ENCODE results near the gene ARID4B.

ARID4B gene

DNA sequence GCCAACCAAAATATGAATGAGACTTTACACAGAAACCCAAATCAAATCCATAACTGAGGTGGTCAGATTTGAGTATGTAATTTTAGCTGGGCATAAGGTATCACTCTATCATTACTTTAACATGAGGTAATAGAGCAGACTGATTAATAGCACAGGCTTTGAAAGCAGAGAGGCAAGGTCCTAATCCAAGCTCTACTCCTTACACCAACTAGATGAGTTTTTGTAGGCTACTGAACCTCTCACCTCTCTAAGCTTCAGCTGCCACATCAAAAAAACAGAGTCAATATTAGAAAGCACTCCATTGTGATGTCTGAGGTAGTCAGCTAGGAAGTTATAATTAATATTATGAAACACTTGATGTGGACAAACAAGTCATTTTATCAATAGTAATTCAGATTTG lies 63.7 kb downstream of the ARID4B start:
- Histone ChIP-seq H3K9ac (ENCODE audit: low read length) (no peak overlapping the region), H3K9me2 (ENCODE audit: low read depth, low read length) (no peaks in the 10 kb centered on the region), H3K27me3 (ENCODE audit: insufficient read depth, low read length) (no peaks in the 10 kb centered on the region), H3K4me3 (ENCODE audit: low read depth, low read length, poor library complexity, severe bottlenecking) (no peak overlapping the region), H2AFZ (ENCODE audit: low read length) (no peak overlapping the region), H3F3A (ENCODE audit: insufficient read depth, low read length) (no peaks in the 10 kb centered on the region; the same call in 1 of the 2 replicates), H4K20me1 (ENCODE audit: insufficient read depth, low read length) (no peaks in the 10 kb centered on the region), H3K4me2 (ENCODE audit: low read length) (no peak overlapping the region), H3K9me3 (ENCODE audit: low read length) (no peaks in the 10 kb centered on the region), H3K36me3 (ENCODE audit: insufficient read depth, low read length) (peaks cover 9% of the 10 kb centered on the region; the same call in 1 of the 2 replicates), H3K79me2 (ENCODE audit: insufficient read depth, low read length) (peaks cover 88% of the 10 kb centered on the region), H3K27ac (ENCODE audit: low read depth, low read length, poor library complexity, severe bottlenecking) (no peak overlapping the region), H3K4me1 (ENCODE audit: insufficient read depth, low read length, severe bottlenecking) (peaks cover 9% of the 10 kb centered on the region)
- TF ChIP-seq, protein P1, sequence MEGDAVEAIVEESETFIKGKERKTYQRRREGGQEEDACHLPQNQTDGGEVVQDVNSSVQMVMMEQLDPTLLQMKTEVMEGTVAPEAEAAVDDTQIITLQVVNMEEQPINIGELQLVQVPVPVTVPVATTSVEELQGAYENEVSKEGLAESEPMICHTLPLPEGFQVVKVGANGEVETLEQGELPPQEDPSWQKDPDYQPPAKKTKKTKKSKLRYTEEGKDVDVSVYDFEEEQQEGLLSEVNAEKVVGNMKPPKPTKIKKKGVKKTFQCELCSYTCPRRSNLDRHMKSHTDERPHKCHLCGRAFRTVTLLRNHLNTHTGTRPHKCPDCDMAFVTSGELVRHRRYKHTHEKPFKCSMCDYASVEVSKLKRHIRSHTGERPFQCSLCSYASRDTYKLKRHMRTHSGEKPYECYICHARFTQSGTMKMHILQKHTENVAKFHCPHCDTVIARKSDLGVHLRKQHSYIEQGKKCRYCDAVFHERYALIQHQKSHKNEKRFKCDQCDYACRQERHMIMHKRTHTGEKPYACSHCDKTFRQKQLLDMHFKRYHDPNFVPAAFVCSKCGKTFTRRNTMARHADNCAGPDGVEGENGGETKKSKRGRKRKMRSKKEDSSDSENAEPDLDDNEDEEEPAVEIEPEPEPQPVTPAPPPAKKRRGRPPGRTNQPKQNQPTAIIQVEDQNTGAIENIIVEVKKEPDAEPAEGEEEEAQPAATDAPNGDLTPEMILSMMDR (IDR thresholded peaks at IDR 0.05; ENCODE audit: low read length) = no peak
- no peak for TF ChIP-seq EZH2 (IDR thresholded peaks at IDR 0.05; ENCODE audit: borderline replicate concordance, low read length)

DNA sequence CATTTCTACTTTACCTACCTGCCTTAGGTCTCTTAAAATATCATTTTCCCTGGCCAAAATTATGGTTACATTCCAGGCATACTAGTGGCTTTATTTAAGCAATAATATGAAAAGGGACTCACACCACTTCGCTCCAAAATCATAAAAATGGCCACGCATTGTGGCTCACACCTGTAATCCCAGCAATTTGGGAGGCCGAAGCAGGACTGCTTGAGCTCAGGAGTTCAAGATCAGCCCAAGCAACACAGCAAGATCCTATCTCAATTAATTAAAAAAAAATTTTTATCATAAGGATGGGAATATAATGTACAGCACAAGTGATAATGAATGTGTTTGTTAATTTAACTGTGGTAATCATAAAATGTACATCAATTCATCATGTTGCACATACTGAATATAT lies 65.4 kb downstream of the ARID4B start:
- no peaks in the 10 kb centered on the region for H3F3A ChIP-seq (ENCODE audit: insufficient read depth, low read length)
- no peak overlapping the region for H3K4me3 ChIP-seq (ENCODE audit: low read depth, low read length, poor library complexity, severe bottlenecking)
- H2AFZ ChIP-seq (ENCODE audit: low read length) = no peak overlapping the region
- no peaks in the 10 kb centered on the region for H3K9me2 ChIP-seq (ENCODE audit: low read depth, low read length)
- peaks cover 71% of the 10 kb centered on the region for H3K79me2 ChIP-seq (ENCODE audit: insufficient read depth, low read length)
- no peak for TF ChIP-seq EZH2 (IDR thresholded peaks at IDR 0.05; ENCODE audit: borderline replicate concordance, low read length)
- TF ChIP-seq, protein P1 (IDR thresholded peaks at IDR 0.05; ENCODE audit: low read length) = no peak
- H3K27ac ChIP-seq (ENCODE audit: low read depth, low read length, poor library complexity, severe bottlenecking) = no peak overlapping the region
- no peaks in the 10 kb centered on the region for H4K20me1 ChIP-seq (ENCODE audit: insufficient read depth, low read length)
- H3K36me3 ChIP-seq (ENCODE audit: insufficient read depth, low read length) = peaks cover 22% of the 10 kb centered on the region; the same call in 1 of the 2 replicates
- H3K27me3 ChIP-seq (ENCODE audit: insufficient read depth, low read length) = no peaks in the 10 kb centered on the region
- no peak overlapping the region for H3K9ac ChIP-seq (ENCODE audit: low read length)
- H3K4me1 ChIP-seq (ENCODE audit: insufficient read depth, low read length, severe bottlenecking) = peaks cover 12% of the 10 kb centered on the region
- H3K9me3 ChIP-seq (ENCODE audit: low read length) = no peaks in the 10 kb centered on the region
- no peak overlapping the region for H3K4me2 ChIP-seq (ENCODE audit: low read length)

DNA sequence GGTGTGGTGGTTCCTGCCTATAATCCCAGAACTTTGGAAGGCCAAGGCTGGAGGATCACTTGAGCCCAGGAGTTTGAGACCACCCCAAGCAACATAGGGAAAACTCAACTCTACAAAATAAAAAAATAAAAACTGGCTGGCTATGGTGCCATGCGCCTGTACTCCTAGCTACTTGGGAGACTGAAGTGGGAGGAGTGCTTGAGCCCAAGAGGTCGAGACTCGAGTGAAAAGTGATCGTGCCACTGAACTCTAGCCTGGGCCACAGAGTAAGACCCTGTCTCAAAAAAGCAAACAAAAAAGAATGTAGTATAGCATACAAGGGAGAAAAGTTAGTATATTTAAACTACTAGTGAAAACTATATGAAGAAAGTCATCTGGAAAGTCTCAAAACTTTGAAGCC lies 66.7 kb downstream of the ARID4B start:
- Histone ChIP-seq H3K36me3 (ENCODE audit: insufficient read depth, low read length) (peaks cover 23% of the 10 kb centered on the region; the same call in 1 of the 2 replicates), H3K27ac (ENCODE audit: low read depth, low read length, poor library complexity, severe bottlenecking) (no peak overlapping the region), H3K9ac (ENCODE audit: low read length) (no peak overlapping the region), H3K27me3 (ENCODE audit: insufficient read depth, low read length) (no peaks in the 10 kb centered on the region), H4K20me1 (ENCODE audit: insufficient read depth, low read length) (no peaks in the 10 kb centered on the region), H3K9me3 (ENCODE audit: low read length) (no peaks in the 10 kb centered on the region), H2AFZ (ENCODE audit: low read length) (no peak overlapping the region), H3K79me2 (ENCODE audit: insufficient read depth, low read length) (peaks cover 63% of the 10 kb centered on the region), H3K4me1 (ENCODE audit: insufficient read depth, low read length, severe bottlenecking) (peaks cover 12% of the 10 kb centered on the region), H3K9me2 (ENCODE audit: low read depth, low read length) (no peaks in the 10 kb centered on the region), H3K4me3 (ENCODE audit: low read depth, low read length, poor library complexity, severe bottlenecking) (no peak overlapping the region), H3K4me2 (ENCODE audit: low read length) (no peak overlapping the region), H3F3A (ENCODE audit: insufficient read depth, low read length) (0 out of 2 replicates have a peak, but pooled peaks cover 5% of the 10 kb centered on the region)
- TF ChIP-seq, protein P1 (IDR thresholded peaks at IDR 0.05; ENCODE audit: low read length) = no peak
- no peak for TF ChIP-seq EZH2 (IDR thresholded peaks at IDR 0.05; ENCODE audit: borderline replicate concordance, low read length)
